Gastrocnemius medialis (tissue), 4 donors: ENCODE measurements around the gene GCN1.

Source experiments
- POLR2A ChIP-seq, 2 donors: fragments of 450-650 bp; IDR thresholded peaks; one replicate each; pipeline ENCODE4 v1.6.1; 2017; ENCODE audit warnings: antibody characterized with exemption in 2 of 2, mild to moderate bottlenecking in 2 of 2, moderate library complexity in 2 of 2
- TF ChIP-seq, protein P1 (sequence below), 5 experiments: fragments of 450-650 bp in 3 of 5; fragments of 200-600 bp in 2 of 5; sonication (generic) in 2 of 5; IDR thresholded peaks in 4 of 5; conservative IDR thresholded peaks in 1 of 5; 1 replicate in 4 of 5; 2 replicates in 1 of 5; pipeline ENCODE4 v1.5.1; 2016 to 2019; ENCODE audit warnings: antibody characterized with exemption in 5 of 5, mild to moderate bottlenecking in 3 of 5, moderate library complexity in 3 of 5

DNA sequence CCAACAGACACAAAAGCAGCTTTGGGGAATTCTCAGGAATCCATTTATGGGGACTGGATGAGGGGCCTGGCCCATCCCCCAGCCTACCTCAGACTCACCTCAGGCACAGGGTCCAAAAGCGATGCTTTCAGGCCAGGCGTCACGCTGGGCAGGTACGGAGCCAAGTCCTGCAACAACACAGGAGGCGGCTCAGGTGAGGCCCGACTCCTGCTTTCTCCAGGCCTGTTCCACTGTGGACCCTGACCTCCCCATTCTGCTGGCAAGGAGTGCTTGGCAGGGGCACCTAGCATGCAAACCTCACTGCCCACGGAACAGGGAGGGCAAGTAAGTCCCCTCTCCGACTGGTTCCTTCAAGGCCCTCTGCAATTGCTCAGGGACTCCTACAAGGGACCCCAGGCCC is 49.4 kb downstream of the GCN1 start:
- TF ChIP-seq, protein P1, sequence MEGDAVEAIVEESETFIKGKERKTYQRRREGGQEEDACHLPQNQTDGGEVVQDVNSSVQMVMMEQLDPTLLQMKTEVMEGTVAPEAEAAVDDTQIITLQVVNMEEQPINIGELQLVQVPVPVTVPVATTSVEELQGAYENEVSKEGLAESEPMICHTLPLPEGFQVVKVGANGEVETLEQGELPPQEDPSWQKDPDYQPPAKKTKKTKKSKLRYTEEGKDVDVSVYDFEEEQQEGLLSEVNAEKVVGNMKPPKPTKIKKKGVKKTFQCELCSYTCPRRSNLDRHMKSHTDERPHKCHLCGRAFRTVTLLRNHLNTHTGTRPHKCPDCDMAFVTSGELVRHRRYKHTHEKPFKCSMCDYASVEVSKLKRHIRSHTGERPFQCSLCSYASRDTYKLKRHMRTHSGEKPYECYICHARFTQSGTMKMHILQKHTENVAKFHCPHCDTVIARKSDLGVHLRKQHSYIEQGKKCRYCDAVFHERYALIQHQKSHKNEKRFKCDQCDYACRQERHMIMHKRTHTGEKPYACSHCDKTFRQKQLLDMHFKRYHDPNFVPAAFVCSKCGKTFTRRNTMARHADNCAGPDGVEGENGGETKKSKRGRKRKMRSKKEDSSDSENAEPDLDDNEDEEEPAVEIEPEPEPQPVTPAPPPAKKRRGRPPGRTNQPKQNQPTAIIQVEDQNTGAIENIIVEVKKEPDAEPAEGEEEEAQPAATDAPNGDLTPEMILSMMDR (IDR thresholded peaks at IDR 0.05 in 4 of 5, conservative IDR thresholded peaks at IDR 0.05 in 1 of 5): no peak
- no peak for TF ChIP-seq POLR2A (IDR thresholded peaks at IDR 0.05)
